ENCODE results near the gene POC5. TPM values are rescaled to one million over a fixed set of nuclear protein-coding genes. Genes with fewer than 3 reads are reported as not detected.

POC5 gene
- total and polyA plus RNA-seq, 2 of the 13 experiments (the other 11 are each of a cell fraction or from before 2014, with no cell fraction given) = 6.9 to 9.3 TPM

DNA sequence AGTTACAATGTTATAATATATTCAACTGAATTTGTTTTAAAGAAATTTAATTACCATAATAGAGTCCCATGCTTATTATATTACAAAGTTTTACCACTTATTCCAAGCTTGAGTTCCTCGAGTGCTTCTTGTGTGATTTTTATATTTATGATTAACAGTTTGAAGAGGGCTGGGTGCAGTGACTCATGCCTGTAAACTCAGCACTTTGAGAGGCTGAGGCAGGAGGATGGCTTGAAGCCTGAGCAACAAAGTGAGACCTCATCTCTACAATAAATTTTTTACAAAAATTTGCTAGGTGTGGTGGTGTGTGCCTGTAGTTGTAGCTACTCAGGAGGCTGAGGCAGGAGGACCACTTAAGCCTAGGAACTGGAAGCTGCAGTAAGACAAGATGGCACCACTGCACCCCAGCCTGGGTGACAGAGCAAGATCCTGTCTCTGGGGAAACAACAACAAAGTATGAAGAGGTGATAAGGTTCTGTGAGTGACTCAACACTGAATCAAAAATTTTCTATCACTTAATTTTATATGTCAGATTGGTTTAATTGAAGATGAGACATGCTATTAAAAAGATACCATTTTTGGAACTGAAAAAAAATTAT, 9.2 kb downstream of the POC5 start (continued):
- TF ChIP-seq, protein P1, sequence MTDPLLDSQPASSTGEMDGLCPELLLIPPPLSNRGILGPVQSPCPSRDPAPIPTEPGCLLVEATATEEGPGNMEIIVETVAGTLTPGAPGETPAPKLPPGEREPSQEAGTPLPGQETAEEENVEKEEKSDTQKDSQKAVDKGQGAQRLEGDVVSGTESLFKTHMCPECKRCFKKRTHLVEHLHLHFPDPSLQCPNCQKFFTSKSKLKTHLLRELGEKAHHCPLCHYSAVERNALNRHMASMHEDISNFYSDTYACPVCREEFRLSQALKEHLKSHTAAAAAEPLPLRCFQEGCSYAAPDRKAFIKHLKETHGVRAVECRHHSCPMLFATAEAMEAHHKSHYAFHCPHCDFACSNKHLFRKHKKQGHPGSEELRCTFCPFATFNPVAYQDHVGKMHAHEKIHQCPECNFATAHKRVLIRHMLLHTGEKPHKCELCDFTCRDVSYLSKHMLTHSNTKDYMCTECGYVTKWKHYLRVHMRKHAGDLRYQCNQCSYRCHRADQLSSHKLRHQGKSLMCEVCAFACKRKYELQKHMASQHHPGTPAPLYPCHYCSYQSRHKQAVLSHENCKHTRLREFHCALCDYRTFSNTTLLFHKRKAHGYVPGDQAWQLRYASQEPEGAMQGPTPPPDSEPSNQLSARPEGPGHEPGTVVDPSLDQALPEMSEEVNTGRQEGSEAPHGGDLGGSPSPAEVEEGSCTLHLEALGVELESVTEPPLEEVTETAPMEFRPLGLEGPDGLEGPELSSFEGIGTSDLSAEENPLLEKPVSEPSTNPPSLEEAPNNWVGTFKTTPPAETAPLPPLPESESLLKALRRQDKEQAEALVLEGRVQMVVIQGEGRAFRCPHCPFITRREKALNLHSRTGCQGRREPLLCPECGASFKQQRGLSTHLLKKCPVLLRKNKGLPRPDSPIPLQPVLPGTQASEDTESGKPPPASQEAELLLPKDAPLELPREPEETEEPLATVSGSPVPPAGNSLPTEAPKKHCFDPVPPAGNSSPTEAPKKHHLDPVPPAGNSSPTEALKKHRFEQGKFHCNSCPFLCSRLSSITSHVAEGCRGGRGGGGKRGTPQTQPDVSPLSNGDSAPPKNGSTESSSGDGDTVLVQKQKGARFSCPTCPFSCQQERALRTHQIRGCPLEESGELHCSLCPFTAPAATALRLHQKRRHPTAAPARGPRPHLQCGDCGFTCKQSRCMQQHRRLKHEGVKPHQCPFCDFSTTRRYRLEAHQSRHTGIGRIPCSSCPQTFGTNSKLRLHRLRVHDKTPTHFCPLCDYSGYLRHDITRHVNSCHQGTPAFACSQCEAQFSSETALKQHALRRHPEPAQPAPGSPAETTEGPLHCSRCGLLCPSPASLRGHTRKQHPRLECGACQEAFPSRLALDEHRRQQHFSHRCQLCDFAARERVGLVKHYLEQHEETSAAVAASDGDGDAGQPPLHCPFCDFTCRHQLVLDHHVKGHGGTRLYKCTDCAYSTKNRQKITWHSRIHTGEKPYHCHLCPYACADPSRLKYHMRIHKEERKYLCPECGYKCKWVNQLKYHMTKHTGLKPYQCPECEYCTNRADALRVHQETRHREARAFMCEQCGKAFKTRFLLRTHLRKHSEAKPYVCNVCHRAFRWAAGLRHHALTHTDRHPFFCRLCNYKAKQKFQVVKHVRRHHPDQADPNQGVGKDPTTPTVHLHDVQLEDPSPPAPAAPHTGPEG (CRISPR knock-in tag; IDR thresholded peaks at IDR 0.05) = no peak
- TF ChIP-seq SP5 (CRISPR knock-in tag; IDR thresholded peaks at IDR 0.05; ENCODE audit: borderline replicate concordance, low read depth) = no peak

DNA sequence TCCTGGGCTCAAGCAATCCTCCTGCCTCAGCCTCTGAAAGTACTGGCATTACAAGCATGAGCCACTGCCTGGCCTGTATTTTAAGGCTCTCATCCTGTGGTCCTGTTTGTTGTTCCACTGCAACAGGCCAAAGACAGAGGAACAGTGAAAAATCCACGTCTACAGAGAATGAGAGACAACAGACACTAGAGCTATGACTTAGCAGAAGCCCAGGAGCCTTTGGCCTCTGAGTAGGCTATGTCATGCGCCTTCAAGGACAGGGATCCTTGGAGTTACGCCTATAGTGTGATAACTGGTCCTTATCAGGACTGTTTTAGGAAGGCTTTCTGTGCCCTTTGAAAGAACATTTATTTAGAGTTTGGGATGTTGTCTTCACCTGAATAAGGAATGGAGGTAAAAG, 10.5 kb downstream of the POC5 start:
- Histone ChIP-seq H3K4me1 (ENCODE audit: insufficient read depth, low read length) (no peaks in the 10 kb centered on the region), H3K9me3 (ENCODE audit: low read length) (no peaks in the 10 kb centered on the region), H3K27me3 (ENCODE audit: control insufficient read depth in 1 of 2, insufficient read depth in 2 of 2, low read length in 2 of 2) (no peaks in the 10 kb centered on the region), H3K4me3 (replicated peaks in 1 of 3; ENCODE audit: insufficient read depth in 1 of 3, low read depth in 2 of 3, low read length in 3 of 3) (no peak overlapping the region), H3K79me2 (ENCODE audit: insufficient read depth, low read length) (peaks cover 1% of the 10 kb centered on the region), H3K4me2 (ENCODE audit: low read depth, low read length) (no peak overlapping the region), H2AFZ (ENCODE audit: low read length) (no peak overlapping the region), H4K20me1 (ENCODE audit: insufficient read depth, low read length) (no peaks in the 10 kb centered on the region), H3K36me3 (replicated peaks in 1 of 2; ENCODE audit: control insufficient read depth in 1 of 2, insufficient read depth in 2 of 2, low read length in 2 of 2) (peaks cover 1 to 20% of the 10 kb centered on the region in 2 experiments; a peak in 1 of 5 replicates), H3K9ac (ENCODE audit: insufficient read depth, low read depth, low read length) (no peak overlapping the region), H3K27ac (ENCODE audit: extremely low read length, insufficient read depth, low read length) (no peak overlapping the region)
- ATAC-seq = no peak
- no peak for DNase-seq (ENCODE audit: low spot score)
- no TSS peak for BruUV-seq (replicated peaks)
- in situ Hi-C loops (cut with HindIII; ENCODE audit: extremely low pct_ligation_motif_present, low pct_unique_long_range_greater_than_20kb) (no loop called here), intact Hi-C loops (cut with micrococcal nuclease; ENCODE audit: unreplicated experiment) (no loop called here)
- WGBS (ENCODE audit: low lambda C conversion rate) = 67% methylated on average over 3 of the region's 3 CpGs
- no peak for TF ChIP-seq ZNF615 (CRISPR knock-in tag; IDR thresholded peaks at IDR 0.05; ENCODE audit: borderline replicate concordance)
- no peak for TF ChIP-seq ZBTB42 (CRISPR knock-in tag; IDR thresholded peaks at IDR 0.05)
- TF ChIP-seq RBM39 (IDR thresholded peaks at IDR 0.05; ENCODE audit: low read depth, low read length, poor library complexity, severe bottlenecking) = no peak
- TF ChIP-seq ZNF205 (CRISPR knock-in tag; IDR thresholded peaks at IDR 0.05) = no peak
- TF ChIP-seq, protein P2, sequence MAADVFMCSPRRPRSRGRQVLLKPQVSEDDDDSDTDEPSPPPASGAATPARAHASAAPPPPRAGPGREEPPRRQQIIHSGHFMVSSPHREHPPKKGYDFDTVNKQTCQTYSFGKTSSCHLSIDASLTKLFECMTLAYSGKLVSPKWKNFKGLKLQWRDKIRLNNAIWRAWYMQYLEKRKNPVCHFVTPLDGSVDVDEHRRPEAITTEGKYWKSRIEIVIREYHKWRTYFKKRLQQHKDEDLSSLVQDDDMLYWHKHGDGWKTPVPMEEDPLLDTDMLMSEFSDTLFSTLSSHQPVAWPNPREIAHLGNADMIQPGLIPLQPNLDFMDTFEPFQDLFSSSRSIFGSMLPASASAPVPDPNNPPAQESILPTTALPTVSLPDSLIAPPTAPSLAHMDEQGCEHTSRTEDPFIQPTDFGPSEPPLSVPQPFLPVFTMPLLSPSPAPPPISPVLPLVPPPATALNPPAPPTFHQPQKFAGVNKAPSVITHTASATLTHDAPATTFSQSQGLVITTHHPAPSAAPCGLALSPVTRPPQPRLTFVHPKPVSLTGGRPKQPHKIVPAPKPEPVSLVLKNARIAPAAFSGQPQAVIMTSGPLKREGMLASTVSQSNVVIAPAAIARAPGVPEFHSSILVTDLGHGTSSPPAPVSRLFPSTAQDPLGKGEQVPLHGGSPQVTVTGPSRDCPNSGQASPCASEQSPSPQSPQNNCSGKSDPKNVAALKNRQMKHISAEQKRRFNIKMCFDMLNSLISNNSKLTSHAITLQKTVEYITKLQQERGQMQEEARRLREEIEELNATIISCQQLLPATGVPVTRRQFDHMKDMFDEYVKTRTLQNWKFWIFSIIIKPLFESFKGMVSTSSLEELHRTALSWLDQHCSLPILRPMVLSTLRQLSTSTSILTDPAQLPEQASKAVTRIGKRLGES (CRISPR knock-in tag; IDR thresholded peaks at IDR 0.05; ENCODE audit: borderline replicate concordance) = no peak
- CTCF ChIA-PET (ENCODE audit: low intra/inter-chr PET ratio, low total read pairs) = no interaction called here
- POLR2A ChIA-PET = interaction anchor here (2.3 kb wide), 1 partner anchor 10 kb away, joined by 5 read pairs; the partner anchor contains the start of gene POC5
- FAIRE-seq = no peak
